SKM-1 (cell line): Measurements from ENCODE around the gene KRT8.

Source experiments
- DNase-seq: peaks from one replicate; lab custom pipeline; 2025; ENCODE audit not compliant: unreplicated experiment; lab: John Stamatoyannopoulos, UW

The KRT8 gene

DNA sequence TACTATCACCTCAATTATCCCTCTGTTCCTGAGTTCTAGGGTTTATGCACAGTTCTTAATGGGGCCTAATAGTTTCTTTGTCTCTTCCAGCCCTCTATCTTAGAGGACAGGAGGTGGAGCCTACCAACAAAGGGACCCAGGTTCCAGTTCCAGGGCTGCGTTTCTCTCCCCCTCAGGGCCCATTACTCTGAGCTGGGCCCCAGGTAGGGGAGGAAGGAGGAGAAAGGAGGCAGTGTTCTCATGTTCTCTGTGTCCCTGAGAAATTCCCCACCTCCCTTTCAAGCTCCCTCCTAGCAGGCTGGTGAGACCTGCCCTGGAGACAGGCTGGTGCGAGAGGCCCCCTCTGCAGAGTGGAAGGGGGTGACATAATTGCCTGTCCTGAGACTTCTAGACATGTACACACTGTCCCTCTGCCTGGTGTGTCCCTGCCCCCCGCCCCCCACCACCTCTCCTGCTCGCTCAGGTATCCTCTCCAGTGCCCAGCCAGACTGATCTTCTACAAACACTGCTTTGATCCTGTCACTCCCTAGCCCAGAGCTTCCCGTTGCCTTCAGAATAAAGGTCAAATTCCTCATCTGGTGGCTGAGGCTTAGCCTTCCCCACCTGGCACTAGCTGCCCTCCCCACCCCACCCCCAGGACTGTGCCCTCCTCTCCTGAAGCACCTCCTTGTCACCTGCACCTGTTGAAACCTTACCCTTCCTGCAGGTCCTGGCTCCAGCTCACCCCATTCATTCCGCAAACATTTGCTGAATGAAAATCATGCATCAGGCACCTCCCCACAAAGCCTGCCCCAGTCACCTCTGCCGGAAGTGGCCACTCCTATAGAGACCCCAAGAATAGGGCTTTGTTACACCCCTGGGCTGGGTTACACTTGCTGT, 21.1 kb upstream of the KRT8 start:
- no peak for DNase-seq

DNA sequence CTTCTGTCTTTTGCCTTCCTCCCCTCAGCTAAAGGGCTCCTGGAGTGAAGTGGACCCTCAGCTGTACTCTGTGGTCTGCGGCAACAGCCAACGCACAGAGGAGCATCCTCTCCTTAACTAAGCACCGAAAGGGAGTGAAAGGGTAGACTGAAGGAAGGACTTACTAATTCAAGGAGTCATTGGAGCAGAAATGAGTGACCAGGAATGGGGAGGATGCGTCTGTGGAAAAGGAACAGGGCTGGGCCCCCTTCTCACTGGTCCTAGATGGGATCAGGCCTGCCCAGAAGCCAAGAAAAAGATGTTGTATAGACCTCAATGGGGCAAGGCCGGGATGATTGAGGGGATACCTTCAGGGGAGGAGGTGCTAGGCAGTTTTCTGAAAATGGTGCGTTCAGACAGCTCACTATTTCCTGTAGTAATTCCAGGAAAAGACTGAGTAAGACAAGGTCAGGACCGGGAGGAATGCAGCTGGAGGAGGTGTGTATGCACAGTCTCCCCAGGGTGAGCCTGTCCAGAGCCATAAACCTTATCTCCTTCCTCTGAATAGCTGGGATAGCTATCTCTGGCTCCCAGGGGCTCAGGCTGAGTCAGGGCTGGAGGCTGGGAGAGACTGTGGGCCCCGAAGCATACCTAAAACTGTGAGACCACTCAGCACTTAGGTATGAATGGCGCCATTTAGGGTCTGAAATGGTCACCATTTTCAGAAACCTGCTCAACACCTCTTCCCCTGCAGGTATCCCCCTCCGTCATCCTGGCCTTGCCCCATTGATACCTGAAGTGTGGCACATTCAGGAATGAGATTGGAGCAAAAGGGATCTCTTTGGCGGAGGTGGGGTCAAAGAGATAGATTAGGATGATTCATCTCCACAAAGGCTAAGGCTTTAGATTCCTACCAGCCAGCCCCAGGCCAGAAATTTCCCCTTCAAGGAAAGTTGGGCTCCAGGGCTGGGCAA, 20.2 kb upstream of the KRT8 start:
- DNase-seq, result no peak

- no peak for DNase-seq
Measured at GRCh38 chr12:52921488-52922165, 16.8 kb upstream of the KRT8 start.

DNA sequence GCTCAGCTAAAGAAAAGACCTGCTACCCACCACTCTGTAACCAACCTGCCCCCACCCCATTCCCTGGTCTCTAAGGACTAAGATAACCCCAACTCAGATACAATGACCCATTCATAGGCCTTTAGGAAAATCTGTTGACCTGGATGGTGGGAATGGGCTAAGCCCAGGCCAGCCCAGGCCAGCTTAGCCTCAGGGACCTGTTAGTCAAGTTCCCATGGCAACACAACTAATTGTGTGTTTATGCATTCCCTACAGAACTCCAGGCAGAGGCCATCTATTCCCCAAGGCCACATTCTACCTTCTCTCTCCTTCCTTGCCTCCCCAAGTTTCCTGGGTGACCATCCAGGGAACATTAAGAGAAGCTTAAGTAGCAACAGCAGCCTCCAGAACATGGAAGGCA, 16.1 kb upstream of the KRT8 start:
- no peak for DNase-seq

- no peak for DNase-seq
Measured at GRCh38 chr12:52918784-52919183, 13.9 kb upstream of the KRT8 start.

- no peak for DNase-seq
Measured at GRCh38 chr12:52918351-52918750, 13.5 kb upstream of the KRT8 start.

- no peak for DNase-seq
Measured at GRCh38 chr12:52917800-52918199, 12.9 kb upstream of the KRT8 start.

GRCh38 chr12:52916216-52916615, 11.3 kb upstream of the KRT8 start:
- no peak for DNase-seq

DNA sequence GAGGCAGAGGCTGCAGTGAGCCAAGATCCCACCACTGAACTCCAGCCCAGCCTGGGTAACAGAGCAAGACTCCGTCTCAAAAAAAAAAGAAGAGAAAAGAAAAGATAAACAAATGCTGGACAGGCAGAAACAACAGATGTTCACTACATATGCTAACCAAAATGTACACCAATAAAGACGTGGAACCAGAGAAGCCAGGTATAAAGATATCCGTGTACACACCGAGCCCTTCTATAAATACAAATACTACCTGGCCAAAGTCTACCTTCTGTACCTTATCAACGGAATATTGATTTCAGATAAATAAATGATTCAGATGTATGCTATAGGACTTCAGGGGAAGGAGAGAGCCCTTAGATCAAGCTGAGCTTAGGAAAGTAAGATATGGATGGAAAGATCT, 10.8 kb upstream of the KRT8 start:
- no peak for DNase-seq

- no peak for DNase-seq
Measured at GRCh38 chr12:52914576-52915121, 9.8 kb upstream of the KRT8 start.

- DNase-seq, result no peak
Measured at GRCh38 chr12:52913431-52913821, 8.6 kb upstream of the KRT8 start.

DNA sequence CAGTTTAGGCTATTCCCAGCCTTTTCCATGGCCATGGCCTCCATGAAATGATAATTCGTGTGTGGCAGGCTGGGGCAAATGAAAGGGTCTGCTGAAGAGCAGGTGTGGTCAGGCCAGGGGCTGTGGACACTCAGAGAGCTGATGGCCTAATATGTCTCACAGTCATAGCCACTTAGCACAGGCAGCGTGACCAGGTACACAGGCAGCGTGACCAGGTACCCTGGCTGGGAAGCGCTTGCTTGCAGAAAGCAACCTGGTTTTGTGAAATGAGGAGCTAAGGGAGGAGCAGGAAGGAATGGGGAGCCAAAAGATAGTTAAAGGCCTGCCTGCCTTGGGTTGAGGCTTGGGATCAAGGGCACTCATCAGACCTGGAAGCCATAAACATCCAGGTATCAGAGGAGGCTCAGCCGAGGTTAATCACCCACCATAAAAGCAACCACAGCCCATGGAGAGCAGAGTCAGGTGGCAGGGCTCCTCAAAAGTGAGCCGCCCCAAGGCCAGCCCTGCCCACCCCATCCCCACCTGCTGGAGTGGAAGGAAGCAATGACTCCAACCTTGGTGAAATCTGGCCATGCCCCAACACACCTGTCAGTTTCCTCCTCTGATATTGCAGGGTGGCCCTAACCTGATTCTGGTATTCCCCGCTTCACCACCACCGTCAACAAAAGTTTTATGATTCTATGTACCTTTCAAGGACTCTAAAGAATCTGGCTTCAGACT, 8.0 kb upstream of the KRT8 start:
- DNase-seq, result no peak

DNA sequence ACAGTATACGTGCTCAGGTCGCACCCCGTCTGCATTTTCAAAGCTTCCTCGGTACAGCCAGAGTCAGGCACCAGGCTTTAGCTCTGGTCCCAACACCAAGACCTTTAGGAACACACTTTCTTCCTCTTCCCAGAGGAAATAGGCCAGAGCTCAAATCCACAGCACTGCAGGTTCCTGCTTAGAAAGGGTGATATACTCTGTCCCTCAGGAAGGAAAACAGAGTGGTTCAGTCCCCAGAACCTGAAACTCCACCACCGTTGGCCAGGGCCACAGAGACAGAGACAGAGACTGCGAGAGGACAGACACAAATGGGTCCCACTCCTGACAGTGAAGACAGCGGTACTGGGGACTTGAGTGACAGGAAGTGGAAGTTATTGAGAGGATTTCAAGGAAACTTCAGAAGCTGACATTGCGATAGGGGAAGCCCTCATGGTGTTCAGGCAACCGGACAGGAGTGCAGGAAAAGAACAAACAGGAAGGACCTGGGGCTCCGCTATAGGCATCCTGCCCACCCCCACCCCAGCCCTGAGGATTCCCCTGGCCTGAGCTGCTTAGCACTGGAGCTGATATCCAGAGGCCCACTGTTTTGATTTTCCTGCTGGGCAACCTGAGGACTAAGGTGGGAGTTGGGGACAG, 5.5 kb upstream of the KRT8 start:
- DNase-seq, result no peak

DNA sequence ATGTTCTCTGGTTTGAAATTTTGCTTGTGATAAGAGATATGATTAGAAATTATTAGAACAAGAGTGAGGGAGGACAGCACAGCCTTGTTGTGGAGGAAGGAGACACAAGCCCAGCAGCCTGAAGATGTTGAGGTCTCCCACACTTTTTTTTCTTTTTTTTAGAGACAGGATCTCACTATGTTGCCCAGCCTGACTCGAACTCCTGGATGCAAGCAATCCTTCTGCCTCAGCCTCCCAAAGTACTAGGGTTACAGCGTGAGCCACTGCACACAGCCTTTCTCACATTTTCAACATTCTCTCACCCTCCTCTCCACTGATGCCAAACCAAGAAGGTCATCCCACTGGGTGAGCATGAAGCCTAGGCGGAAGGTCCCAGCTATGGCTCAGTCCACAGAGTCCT, 4.9 kb upstream of the KRT8 start:
- DNase-seq, result no peak

DNA sequence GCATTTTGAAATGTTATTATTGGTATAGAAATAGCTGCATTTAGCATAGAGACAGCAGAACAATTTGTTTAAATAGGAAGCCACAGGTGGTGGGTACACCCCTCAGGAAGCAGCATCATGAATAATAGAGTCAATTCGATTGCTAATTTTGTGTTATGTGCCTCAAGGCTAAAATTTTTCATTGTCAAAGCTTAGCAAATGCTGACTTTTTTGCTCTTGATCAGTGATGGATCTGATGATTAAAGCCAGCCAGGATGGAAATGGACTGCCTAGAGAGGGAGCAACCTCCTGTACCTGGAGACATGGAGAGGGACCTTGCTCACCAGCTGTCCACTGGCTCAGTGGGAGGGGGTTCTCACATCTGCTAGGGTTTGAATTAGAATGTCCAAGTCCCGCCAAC, 4.5 kb upstream of the KRT8 start:
- DNase-seq, result no peak

GRCh38 chr12:52907092-52907810, 2.4 kb upstream of the KRT8 start:
- DNase-seq, result no peak

DNA sequence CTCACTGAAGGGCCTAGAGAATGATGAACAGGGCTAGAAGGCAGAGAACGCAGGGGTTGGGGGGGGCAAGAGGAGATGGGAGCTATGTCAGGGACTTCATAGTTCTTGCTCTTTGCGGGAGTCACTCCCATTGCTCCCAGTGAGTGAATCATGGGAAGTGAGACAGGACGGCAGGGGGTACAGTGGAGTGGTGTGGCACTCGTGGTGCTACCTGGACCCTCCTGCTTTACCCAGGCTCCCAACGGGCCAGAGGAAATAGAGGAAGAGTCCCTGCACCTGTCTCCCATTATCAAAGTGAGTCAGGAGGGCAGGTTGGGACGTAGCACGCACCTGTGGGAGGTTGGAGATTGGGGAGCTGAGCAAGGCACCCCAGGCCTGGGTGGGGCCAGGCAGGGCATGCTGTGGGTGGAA, 1.3 kb upstream of the KRT8 start:
- DNase-seq, result no peak

DNA sequence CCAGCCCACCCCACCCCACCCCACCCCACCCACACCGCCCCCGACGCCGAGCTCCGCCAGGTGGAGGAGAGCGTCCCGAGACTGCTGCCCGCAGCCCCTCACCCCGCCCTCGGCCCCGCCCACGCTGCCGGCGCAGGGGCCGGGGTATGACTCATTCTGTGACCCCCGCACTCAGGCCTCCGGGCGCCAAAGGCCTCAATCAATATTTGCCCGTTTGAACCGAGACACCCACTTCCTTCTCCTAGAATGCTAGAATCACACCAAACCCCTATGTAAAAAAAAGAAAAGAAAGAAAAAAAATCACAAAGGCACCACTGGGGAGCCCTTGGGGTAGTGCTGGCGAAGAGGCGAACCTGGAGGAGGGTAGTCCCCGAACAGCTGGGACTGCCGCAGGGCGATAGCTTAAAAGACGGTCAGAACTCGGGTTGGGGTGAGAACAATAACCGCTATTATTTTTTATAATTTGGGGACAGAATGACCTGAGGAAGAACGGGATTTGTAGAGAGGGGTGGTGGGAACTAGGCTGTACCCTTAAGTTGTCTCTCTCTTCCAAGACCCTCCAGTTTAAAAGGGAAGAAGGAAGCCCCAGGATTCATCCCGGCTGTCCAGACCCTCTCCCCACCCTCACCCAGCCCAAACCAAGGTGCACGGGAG, 894 bp downstream of the KRT8 start:
- no peak for DNase-seq

GRCh38 chr12:52903285-52903854, 1.5 kb downstream of the KRT8 start:
- no peak for DNase-seq
